Esophagus muscularis mucosa (tissue), 4 donors: Measurements from ENCODE around the gene SEC23A. TPM values are rescaled to one million over a fixed set of nuclear protein-coding genes. Genes with fewer than 3 reads are reported as not detected.
"Not testable (repeated sequence)": the region's sequence is repeated elsewhere in the genome, so short reads cannot be mapped to it uniquely, and the experiment has no call there.

Source experiments
- DNase-seq: peaks from one replicate; pipeline ENCODE4 v3.0.0-alpha.2; 2017; ENCODE audit errors: extremely low spot score
- H3K27ac ChIP-seq, 4 donors: fragments of 200-600 bp; sonication (generic); replicated peaks in 1 of 4; 1 replicate in 3 of 4; 2 replicates in 1 of 4; pipeline ENCODE4 v1.5.1; 2016 to 2019; ENCODE audit warnings: mild to moderate bottlenecking in 1 of 4
- H3K27me3 ChIP-seq, 4 donors: fragments of 200-600 bp; sonication (generic); one replicate each; pipeline versions ENCODE4 v1.5.1 to v1.6.0; 2016 to 2019
- H3K36me3 ChIP-seq, 4 donors: fragments of 200-600 bp; sonication (generic); one replicate each; pipeline ENCODE4 v1.5.1; 2016 to 2019
- H3K4me1 ChIP-seq, 4 donors: fragments of 200-600 bp; sonication (generic); one replicate each; pipeline ENCODE4 v1.5.1; 2016 to 2019
- H3K4me3 ChIP-seq, 4 donors: fragments of 200-600 bp; sonication (generic); 1 replicate in 2 of 4; 2 replicates in 2 of 4; pipeline ENCODE4 v1.5.1; 2016 to 2019; ENCODE audit warnings: mild to moderate bottlenecking in 4 of 4, moderate library complexity in 1 of 4
- H3K9me3 ChIP-seq, 4 donors: fragments of 200-600 bp; sonication (generic); 1 replicate in 3 of 4; 2 replicates in 1 of 4; pipeline ENCODE4 v1.5.1; 2016 to 2019
- CTCF ChIP-seq, 3 experiments: fragments of 200-600 bp in 2 of 3; fragments of 450-650 bp in 1 of 3; sonication (generic) in 2 of 3; IDR thresholded peaks; one replicate each; pipeline ENCODE4 v1.5.1; 2017 to 2019; ENCODE audit warnings: antibody characterized with exemption in 3 of 3, mild to moderate bottlenecking in 2 of 3, moderate library complexity in 1 of 3
- EP300 ChIP-seq: sonication (generic); formaldehyde crosslinking; IDR thresholded peaks from one replicate; pipeline ENCODE4 v1.6.1; 2017; ENCODE audit warnings: antibody characterized with exemption
- POLR2A ChIP-seq: fragments of 450-650 bp; IDR thresholded peaks from one replicate; pipeline ENCODE4 v1.6.1; 2017; ENCODE audit warnings: antibody characterized with exemption, moderate library complexity, mild to moderate bottlenecking, low read depth
- POLR2AphosphoS5 ChIP-seq, 2 donors: sonication (generic); formaldehyde crosslinking; IDR thresholded peaks; one replicate each; pipeline ENCODE4 v1.6.1; 2017; ENCODE audit warnings: antibody characterized with exemption in 2 of 2
- WGBS: methylation state at CpG from one replicate; pipeline ENCODE4 v1.1.5; 2018; 5-methylcytosine and 5-hydroxymethylcytosine counted together
- intact Hi-C: fragments of 100-400 bp; cut with DNase I; formaldehyde crosslinking; loops from one replicate; pipeline ENCODE4 v1.15.1; 2023
- total RNA-seq, 4 donors: library from RNA; depleted of rRNA; stranded (reverse); fragments of >200 nt; gene quantifications; one replicate each; pipeline versions ENCODE4 v1.1.0 to v1.2.1, GENCODE V29; 2016

SEC23A gene
- total RNA-seq, 4 donors from 2014 or later, result 181 to 222 (median 203) TPM

GRCh38 chr14:39055786-39056474, 47.1 kb downstream of the SEC23A start:
- 89% methylated on average over 10 of the region's 10 CpGs for WGBS
- Histone ChIP-seq H3K27me3 (no peaks in the 10 kb centered on the region), H3K4me3 (no peak overlapping the region), H3K9me3 (peaks cover 0 to 20% (median 11%) of the 10 kb centered on the region in 4 donors), H3K4me1 (no peaks in the 10 kb centered on the region), H3K36me3 (peaks cover 47 to 98% (median 73%) of the 10 kb centered on the region in 4 donors), H3K27ac (no peak overlapping the region)
- intact Hi-C loops, result no loop called here
- DNase-seq, result no peak
- TF ChIP-seq EP300 (no peak), POLR2A (no peak), POLR2AphosphoS5 (IDR thresholded peaks at IDR 0.05) (no peak), CTCF (IDR thresholded peaks at IDR 0.05) (no peak)

- peaks cover 62 to 96% (median 84%) of the 10 kb centered on the region in 4 donors for H3K36me3 ChIP-seq
- H3K27ac ChIP-seq, H3K4me1 ChIP-seq, DNase-seq, H3K27me3 ChIP-seq, H3K4me3 ChIP-seq, intact Hi-C loops: not testable (repeated sequence)
- 91% methylated on average over 5 of the region's 5 CpGs for WGBS
- H3K9me3 ChIP-seq, result peaks cover 0 to 20% (median 11%) of the 10 kb centered on the region in 4 donors
Observed at GRCh38 chr14:39052869-39053454, 50.1 kb downstream of the SEC23A start.

GRCh38 chr14:39050389-39050788, 52.6 kb downstream of the SEC23A start:
- no peaks in the 10 kb centered on the region for H3K27me3 ChIP-seq
- TF ChIP-seq POLR2A (no peak), EP300 (no peak), POLR2AphosphoS5 (IDR thresholded peaks at IDR 0.05) (no peak), CTCF (IDR thresholded peaks at IDR 0.05) (no peak)
- intact Hi-C loops, result no loop called here
- peaks cover 71 to 100% (median 91%) of the 10 kb centered on the region in 4 donors for H3K36me3 ChIP-seq
- 87% methylated on average over 2 of the region's 2 CpGs for WGBS
- no peaks in the 10 kb centered on the region for H3K9me3 ChIP-seq
- H3K4me3 ChIP-seq, result no peak overlapping the region
- no peak overlapping the region for H3K27ac ChIP-seq
- DNase-seq, result no peak
- H3K4me1 ChIP-seq, result no peaks in the 10 kb centered on the region

GRCh38 chr14:39045889-39046288, 57.1 kb downstream of the SEC23A start:
- H3K27ac ChIP-seq, H3K4me3 ChIP-seq, DNase-seq, H3K9me3 ChIP-seq, intact Hi-C loops, H3K27me3 ChIP-seq, H3K4me1 ChIP-seq: not testable (repeated sequence)
- 93% methylated on average over 6 of the region's 6 CpGs for WGBS
- H3K36me3 ChIP-seq, result peaks cover 49 to 96% (median 84%) of the 10 kb centered on the region in 4 donors

- TF ChIP-seq CTCF (IDR thresholded peaks at IDR 0.05) (no peak), POLR2A (no peak), POLR2AphosphoS5 (IDR thresholded peaks at IDR 0.05) (no peak), EP300 (no peak)
- no peak for DNase-seq
- H3K27me3 ChIP-seq, result no peaks in the 10 kb centered on the region
- peaks cover 58 to 95% (median 89%) of the 10 kb centered on the region in 4 donors for H3K36me3 ChIP-seq
- no peak overlapping the region for H3K4me3 ChIP-seq
- 88% methylated on average over 1 of the region's 1 CpG for WGBS
- H3K27ac ChIP-seq, result no peak overlapping the region
- no peaks in the 10 kb centered on the region for H3K4me1 ChIP-seq
- H3K9me3 ChIP-seq, result no peaks in the 10 kb centered on the region
- intact Hi-C loops, result no loop called here
Observed at GRCh38 chr14:39043352-39043943, 59.6 kb downstream of the SEC23A start.
